ENCODE measurements around the gene CTDSPL.

DNA sequence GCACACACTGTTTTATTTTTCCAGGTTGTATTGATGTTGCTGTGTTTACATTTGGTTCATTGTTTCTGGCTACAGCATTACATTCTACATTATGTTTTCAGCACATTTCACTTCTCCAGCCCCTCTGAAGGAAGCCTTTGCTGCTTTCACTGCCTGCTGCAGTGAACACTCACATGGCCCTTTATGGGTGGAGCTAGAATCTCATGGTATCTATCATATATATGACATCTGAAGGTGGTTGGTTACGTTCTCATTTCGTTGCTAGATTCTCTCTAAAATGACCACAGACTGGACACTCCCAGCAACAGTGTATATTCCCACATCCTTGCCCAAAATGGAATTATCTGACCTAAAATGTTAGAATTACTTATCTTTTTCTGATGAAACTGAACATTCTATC lies 35.2 kb upstream of the CTDSPL start:
- TF ChIP-seq CTCF (IDR thresholded peaks at IDR 0.05; ENCODE audit: borderline replicate concordance, extremely low read depth, low read length, poor library complexity, severe bottlenecking) (no peak), EZH2 (IDR thresholded peaks at IDR 0.05; ENCODE audit: borderline replicate concordance, low read depth, low read length, severe bottlenecking) (no peak)
